Effector memory CD4-positive, alpha-beta T cell (primary cell): Measurements from ENCODE around the gene RANBP3.
A peak's percentile ranks its signal among the peaks of the same experiment; 100 is the strongest.
"Not testable (repeated sequence)": the region's sequence is repeated elsewhere in the genome, so short reads cannot be mapped to it uniquely, and the experiment has no call there.

Experiments used
- DNase-seq, 3 donors: peaks; one replicate each; pipeline ENCODE4 v3.0.0-alpha.2; 2020
- H3K27ac ChIP-seq: 2 replicates; pipeline ENCODE4 v1.7.0; 2013; ENCODE audit warnings: mild to moderate bottlenecking, low read length, moderate library complexity; ENCODE audit not compliant: insufficient read depth, poor library complexity, severe bottlenecking
- H3K27me3 ChIP-seq: replicated peaks from 2 replicates; pipeline ENCODE4 v1.7.0; 2013; ENCODE audit warnings: mild to moderate bottlenecking, low read length; ENCODE audit not compliant: insufficient read depth, control insufficient read depth, poor library complexity, severe bottlenecking
- H3K36me3 ChIP-seq: 2 replicates; pipeline ENCODE4 v1.7.0; 2013; ENCODE audit warnings: mild to moderate bottlenecking, low read length, moderate library complexity; ENCODE audit not compliant: control insufficient read depth, insufficient read depth
- H3K4me1 ChIP-seq: 2 replicates; pipeline ENCODE4 v1.7.0; 2013; ENCODE audit warnings: low read length, mild to moderate bottlenecking; ENCODE audit not compliant: control insufficient read depth, insufficient read depth, poor library complexity, severe bottlenecking
- H3K4me3 ChIP-seq: 2 replicates; pipeline ENCODE4 v1.7.0; 2013; ENCODE audit warnings: low read length, low read depth, mild to moderate bottlenecking; ENCODE audit not compliant: insufficient read depth, poor library complexity, severe bottlenecking
- H3K9me3 ChIP-seq: 2 replicates; pipeline ENCODE4 v1.7.0; 2013; ENCODE audit warnings: mild to moderate bottlenecking, low read length, moderate library complexity; ENCODE audit not compliant: control insufficient read depth

Gene RANBP3

GRCh38 chr19:5967571-5967970 lies 10.4 kb downstream of the RANBP3 start:
- H3K4me1 ChIP-seq: peaks cover 44% of the 10 kb centered on the region
- no peaks in the 10 kb centered on the region for H3K9me3 ChIP-seq
- no peak overlapping the region for H3K4me3 ChIP-seq
- no peak for DNase-seq
- no peaks in the 10 kb centered on the region for H3K27me3 ChIP-seq
- H3K36me3 ChIP-seq: peaks cover 6% of the 10 kb centered on the region
- no peak overlapping the region for H3K27ac ChIP-seq

GRCh38 chr19:5966941-5967340 lies 11.0 kb downstream of the RANBP3 start:
- Histone ChIP-seq H3K4me1 (peaks cover 51% of the 10 kb centered on the region), H3K4me3 (no peak overlapping the region), H3K9me3 (no peaks in the 10 kb centered on the region), H3K27me3 (no peaks in the 10 kb centered on the region), H3K36me3 (peaks cover 6% of the 10 kb centered on the region), H3K27ac (no peak overlapping the region)
- no peak for DNase-seq

GRCh38 chr19:5966215-5966614 lies 11.7 kb downstream of the RANBP3 start:
- DNase-seq: no peak
- Histone ChIP-seq H3K27me3 (no peaks in the 10 kb centered on the region), H3K4me3 (no peak overlapping the region), H3K4me1 (peaks cover 54% of the 10 kb centered on the region), H3K36me3 (peaks cover 3% of the 10 kb centered on the region), H3K9me3 (no peaks in the 10 kb centered on the region), H3K27ac (no peak overlapping the region)

DNA sequence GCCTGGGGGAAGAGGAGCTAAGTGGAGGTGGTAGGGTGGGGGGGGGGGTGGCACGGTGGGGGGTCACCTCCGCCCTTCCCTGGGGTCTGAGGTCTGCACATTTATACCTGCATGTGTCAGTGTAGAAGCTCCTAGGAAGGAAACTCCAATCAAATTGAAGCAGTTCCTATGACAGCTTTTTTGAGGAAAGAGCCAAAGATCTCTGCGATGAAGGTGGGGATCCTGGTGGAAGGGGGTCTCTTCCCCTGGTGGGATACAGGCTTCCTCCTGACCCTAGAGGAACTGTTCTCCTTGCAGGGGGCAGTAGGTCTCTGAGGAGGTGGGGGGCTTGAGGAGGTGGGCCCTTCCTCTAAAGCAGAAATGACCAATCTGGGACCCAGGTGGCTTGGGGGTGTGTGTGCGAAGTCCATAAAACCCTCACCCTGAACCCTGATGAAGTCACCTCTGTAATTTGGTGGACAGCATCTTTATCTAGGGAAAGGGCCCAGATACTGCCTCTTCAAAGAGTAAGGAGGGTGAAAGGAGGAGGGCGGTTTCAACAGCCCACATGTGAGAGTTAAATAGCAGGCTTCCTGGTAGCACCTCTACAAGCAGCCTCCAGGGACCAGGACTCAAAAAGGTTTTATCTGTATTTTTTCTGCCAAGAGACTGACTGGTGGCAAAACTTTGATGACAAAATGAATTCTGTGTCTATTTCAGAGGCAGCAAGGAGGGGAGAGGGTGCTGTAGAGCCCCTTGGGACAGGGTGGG lies 12.9 kb downstream of the RANBP3 start:
- H3K36me3 ChIP-seq: peaks cover 3% of the 10 kb centered on the region
- H3K9me3 ChIP-seq: no peaks in the 10 kb centered on the region
- H3K27me3 ChIP-seq: no peaks in the 10 kb centered on the region
- no peak overlapping the region for H3K4me3 ChIP-seq
- H3K27ac ChIP-seq: peak overlapping the region; percentile 7
- H3K4me1 ChIP-seq: peaks cover 65% of the 10 kb centered on the region
- DNase-seq: no peak

DNA sequence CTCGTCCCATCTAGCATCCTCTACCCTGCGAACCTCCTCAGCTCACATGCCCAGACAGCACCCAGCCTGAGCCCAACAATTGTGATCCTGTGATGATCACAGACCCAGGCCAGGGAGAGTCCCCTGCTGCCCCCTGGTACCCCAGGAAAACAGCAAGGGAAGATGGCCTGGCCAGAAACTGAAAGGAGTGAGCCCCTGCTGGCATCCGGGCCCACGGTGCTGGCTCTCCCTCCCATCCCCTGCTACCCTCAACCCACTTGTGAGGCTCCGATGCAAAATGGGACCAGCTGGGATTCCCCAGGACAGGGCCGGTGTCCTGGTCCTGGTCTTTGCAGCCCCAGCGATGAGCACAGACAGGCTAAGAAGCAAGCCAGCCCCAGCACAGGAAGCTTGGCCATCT lies 14.1 kb downstream of the RANBP3 start:
- peaks cover 3% of the 10 kb centered on the region for H3K36me3 ChIP-seq
- H3K9me3 ChIP-seq: no peaks in the 10 kb centered on the region
- H3K4me3 ChIP-seq: no peak overlapping the region
- H3K27me3 ChIP-seq: no peaks in the 10 kb centered on the region
- H3K4me1 ChIP-seq: peaks cover 74% of the 10 kb centered on the region
- peak overlapping the region; percentile 71 for H3K27ac ChIP-seq
- no peak for DNase-seq

- not testable (repeated sequence) for H3K27me3 ChIP-seq, DNase-seq, H3K4me3 ChIP-seq, H3K9me3 ChIP-seq, H3K36me3 ChIP-seq
- peaks cover 72% of the 10 kb centered on the region for H3K4me1 ChIP-seq
- peak overlapping the region; percentile 71 for H3K27ac ChIP-seq
Observed at GRCh38 chr19:5963259-5963658, 14.7 kb downstream of the RANBP3 start.

GRCh38 chr19:5961969-5962945 lies 15.7 kb downstream of the RANBP3 start:
- H3K4me1 ChIP-seq: peaks cover 69% of the 10 kb centered on the region
- no peaks in the 10 kb centered on the region for H3K27me3 ChIP-seq
- H3K4me3 ChIP-seq: peak overlapping the region; percentile 38
- peaks cover 3% of the 10 kb centered on the region for H3K36me3 ChIP-seq
- H3K27ac ChIP-seq: peak overlapping the region; percentile 71
- DNase-seq: peak; percentile 55 to 75 (median 63)
- no peaks in the 10 kb centered on the region for H3K9me3 ChIP-seq

DNA sequence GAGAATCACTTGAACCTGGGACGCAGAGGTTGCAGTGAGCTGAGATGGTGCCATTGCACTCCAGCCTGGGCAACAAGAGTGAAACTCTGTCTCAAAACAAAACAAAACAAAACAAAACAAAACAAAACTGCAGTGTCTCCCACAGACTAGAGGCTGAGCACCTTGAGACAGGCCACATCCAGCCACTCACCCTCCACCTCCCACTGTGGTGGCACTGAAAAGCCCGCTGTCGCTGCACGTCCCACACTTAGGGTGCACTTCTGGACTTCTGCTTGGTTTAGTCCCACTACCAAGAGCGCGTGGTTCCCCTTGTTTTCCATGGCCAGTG lies 16.3 kb downstream of the RANBP3 start:
- DNase-seq, H3K36me3 ChIP-seq, H3K9me3 ChIP-seq, H3K27me3 ChIP-seq: not testable (repeated sequence)
- peak overlapping the region; percentile 71 for H3K27ac ChIP-seq
- peaks cover 69% of the 10 kb centered on the region for H3K4me1 ChIP-seq
- peak overlapping the region; percentile 38 for H3K4me3 ChIP-seq

GRCh38 chr19:5960005-5961001 lies 17.6 kb downstream of the RANBP3 start:
- H3K4me1 ChIP-seq: peaks cover 61% of the 10 kb centered on the region
- H3K36me3 ChIP-seq: no peaks in the 10 kb centered on the region
- DNase-seq: no peak
- peak overlapping the region; percentile 47 for H3K27ac ChIP-seq
- no peaks in the 10 kb centered on the region for H3K9me3 ChIP-seq
- H3K4me3 ChIP-seq: no peak overlapping the region
- H3K27me3 ChIP-seq: no peaks in the 10 kb centered on the region
